Natural killer cell (primary cell): Measurements from ENCODE around the gene IGF2. TPM values are rescaled to one million over a fixed set of nuclear protein-coding genes. Genes with fewer than 3 reads are reported as not detected.
"Not testable (repeated sequence)": the region's sequence is repeated elsewhere in the genome, so short reads cannot be mapped to it uniquely, and the experiment has no call there.

Experiments
- ATAC-seq, 3 donors: fragments of 150-1000 bp in 2 of 3; fragments of 200-7000 bp in 1 of 3; cut with Tn5 transposase; 1 replicate in 1 of 3; 2 replicates in 2 of 3; pipeline ENCODE4 v1.10.0; 2021; ENCODE audit warnings: mild to moderate bottlenecking in 2 of 3, moderate library complexity in 2 of 3
- DNase-seq, 2 donors: peaks; one replicate each; pipeline versions ENCODE4 v3.0.0 to v3.0.0-alpha.2; 2013 to 2021; ENCODE audit warnings: mixed read lengths in 1 of 2
- H3K27ac ChIP-seq: one replicate; pipeline ENCODE4 v1.5.1; 2013; ENCODE audit warnings: mild to moderate bottlenecking, low read length
- H3K27me3 ChIP-seq: one replicate; pipeline ENCODE4 v1.6.1; 2013; ENCODE audit warnings: low read length; ENCODE audit not compliant: control insufficient read depth, insufficient read depth
- H3K36me3 ChIP-seq: one replicate; pipeline ENCODE4 v1.6.1; 2013; ENCODE audit warnings: low read length; ENCODE audit not compliant: control insufficient read depth, insufficient read depth
- H3K4me1 ChIP-seq: one replicate; pipeline ENCODE4 v1.6.1; 2013; ENCODE audit warnings: low read length; ENCODE audit not compliant: control insufficient read depth, insufficient read depth
- H3K4me3 ChIP-seq: one replicate; pipeline ENCODE4 v1.5.1; 2013; ENCODE audit warnings: low read length
- H3K9me3 ChIP-seq: one replicate; pipeline ENCODE4 v1.6.1; 2013; ENCODE audit warnings: low read length; ENCODE audit not compliant: control insufficient read depth, insufficient read depth
- H3K27ac Mint-ChIP-seq, 2 donors: one replicate each; pipeline ENCODE4 v1.8.0; 2022; ENCODE audit warnings: mild to moderate bottlenecking in 2 of 2, mixed read lengths in 2 of 2, moderate library complexity in 1 of 2
- H3K27me3 Mint-ChIP-seq, 2 donors: one replicate each; pipeline ENCODE4 v1.8.0; 2022; ENCODE audit warnings: low read depth in 2 of 2, mixed read lengths in 2 of 2
- H3K36me3 Mint-ChIP-seq: one replicate; pipeline ENCODE4 v1.8.0; 2022; ENCODE audit warnings: mixed read lengths
- H3K4me1 Mint-ChIP-seq, 2 donors: one replicate each; pipeline ENCODE4 v1.8.0; 2022; ENCODE audit warnings: mixed read lengths in 2 of 2
- H3K4me3 Mint-ChIP-seq: one replicate; pipeline ENCODE4 v1.8.0; 2022; ENCODE audit warnings: mild to moderate bottlenecking, moderate library complexity, mixed read lengths
- H3K9me3 Mint-ChIP-seq, 2 donors: one replicate each; pipeline ENCODE4 v1.8.0; 2022; ENCODE audit warnings: mixed read lengths in 2 of 2
- WGBS: methylation state at CpG from one replicate; pipeline ENCODE4 v1.1.7; 2013; ENCODE audit warnings: missing lambda C conversion rate; ENCODE audit not compliant: insufficient coverage; 5-methylcytosine and 5-hydroxymethylcytosine counted together
- intact Hi-C: fragments of 100-400 bp; cut with micrococcal nuclease; formaldehyde crosslinking; loops from one replicate; pipeline ENCODE4 v1.14.2; 2022
- total RNA-seq, 4 donors: library from RNA; stranded (reverse); fragments of 120-200 nt in 1 of 4; gene quantifications; one replicate each; pipeline versions ENCODE4 v1.2.3 to v1.2.4, GENCODE V29; 2013 to 2022
- TF ChIP-seq, protein P1 (sequence below): fragments of 200-600 bp; IDR thresholded peaks from one replicate; pipeline ENCODE4 v1.8.0; 2022; ENCODE audit warnings: antibody characterized with exemption

IGF2 gene
- total RNA-seq, 3 donors from 2014 or later (not counting 1 experiment from before 2014, with no cell fraction given): not detected

GRCh38 chr11:2126520-2127085 lies 12.6 kb downstream of the IGF2 start:
- H3K4me1 Mint-ChIP-seq: no peaks in the 10 kb centered on the region
- Histone ChIP-seq H3K9me3 (no peaks in the 10 kb centered on the region), H3K4me1 (no peaks in the 10 kb centered on the region), H3K27ac (no peak overlapping the region), H3K27me3 (no peaks in the 10 kb centered on the region), H3K4me3 (no peak overlapping the region), H3K36me3 (peaks cover 9% of the 10 kb centered on the region)
- TF ChIP-seq, protein P1, sequence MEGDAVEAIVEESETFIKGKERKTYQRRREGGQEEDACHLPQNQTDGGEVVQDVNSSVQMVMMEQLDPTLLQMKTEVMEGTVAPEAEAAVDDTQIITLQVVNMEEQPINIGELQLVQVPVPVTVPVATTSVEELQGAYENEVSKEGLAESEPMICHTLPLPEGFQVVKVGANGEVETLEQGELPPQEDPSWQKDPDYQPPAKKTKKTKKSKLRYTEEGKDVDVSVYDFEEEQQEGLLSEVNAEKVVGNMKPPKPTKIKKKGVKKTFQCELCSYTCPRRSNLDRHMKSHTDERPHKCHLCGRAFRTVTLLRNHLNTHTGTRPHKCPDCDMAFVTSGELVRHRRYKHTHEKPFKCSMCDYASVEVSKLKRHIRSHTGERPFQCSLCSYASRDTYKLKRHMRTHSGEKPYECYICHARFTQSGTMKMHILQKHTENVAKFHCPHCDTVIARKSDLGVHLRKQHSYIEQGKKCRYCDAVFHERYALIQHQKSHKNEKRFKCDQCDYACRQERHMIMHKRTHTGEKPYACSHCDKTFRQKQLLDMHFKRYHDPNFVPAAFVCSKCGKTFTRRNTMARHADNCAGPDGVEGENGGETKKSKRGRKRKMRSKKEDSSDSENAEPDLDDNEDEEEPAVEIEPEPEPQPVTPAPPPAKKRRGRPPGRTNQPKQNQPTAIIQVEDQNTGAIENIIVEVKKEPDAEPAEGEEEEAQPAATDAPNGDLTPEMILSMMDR: no peak
- WGBS: 87% methylated on average over 2 of the region's 2 CpGs
- no peak overlapping the region for H3K4me3 Mint-ChIP-seq
- intact Hi-C loops: no loop called here
- no peaks in the 10 kb centered on the region for H3K36me3 Mint-ChIP-seq
- H3K9me3 Mint-ChIP-seq: peaks cover 0 to 5% of the 10 kb centered on the region in 2 donors
- peaks cover 0 to 27% of the 10 kb centered on the region in 2 donors for H3K27me3 Mint-ChIP-seq
- DNase-seq (no peak), ATAC-seq (no peak)
- H3K27ac Mint-ChIP-seq: no peak overlapping the region

DNA sequence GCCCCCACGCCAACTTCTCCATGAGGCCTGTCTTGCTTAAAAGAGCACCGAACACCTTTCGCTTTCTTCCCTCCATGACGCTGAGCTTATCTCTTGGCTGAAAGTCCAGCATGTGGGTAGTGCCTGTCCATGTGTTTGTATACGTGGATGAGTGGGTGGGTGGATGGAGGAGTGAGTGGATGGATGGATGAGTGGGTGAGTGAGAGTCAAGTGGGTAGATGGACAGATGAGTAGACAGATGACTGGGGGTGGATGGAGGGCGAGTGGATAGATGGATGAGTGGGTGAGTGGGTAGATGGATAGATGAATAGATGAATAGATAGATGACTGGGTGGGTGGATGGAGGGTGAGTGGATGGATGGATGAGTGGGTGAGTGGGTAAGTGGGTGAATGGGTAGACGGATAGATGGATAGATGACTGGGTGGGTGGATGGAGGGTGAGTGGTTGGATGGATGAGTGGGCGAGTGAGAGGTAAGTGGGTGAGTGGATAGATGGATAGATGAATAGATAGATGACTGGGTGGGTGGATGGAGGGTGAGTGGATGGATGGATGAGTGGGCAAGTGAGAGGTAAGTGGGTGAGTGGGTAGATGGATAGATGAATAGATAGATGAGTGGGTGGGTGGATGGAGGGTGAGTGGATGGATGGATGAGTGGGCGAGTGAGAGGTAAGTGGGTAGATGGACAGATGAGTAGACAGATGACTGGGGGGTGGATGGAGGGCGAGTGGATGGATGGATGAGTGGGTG lies 14.3 kb downstream of the IGF2 start:
- intact Hi-C loops, H3K27ac ChIP-seq, H3K4me3 Mint-ChIP-seq, H3K4me1 Mint-ChIP-seq, H3K9me3 Mint-ChIP-seq, H3K36me3 ChIP-seq, H3K27ac Mint-ChIP-seq, H3K27me3 ChIP-seq, DNase-seq, ATAC-seq, H3K9me3 ChIP-seq, H3K4me3 ChIP-seq, H3K36me3 Mint-ChIP-seq, H3K4me1 ChIP-seq: not testable (repeated sequence)
- peaks cover 0 to 25% of the 10 kb centered on the region in 2 donors for H3K27me3 Mint-ChIP-seq
- 93% methylated on average over 8 of the region's 10 CpGs for WGBS

DNA sequence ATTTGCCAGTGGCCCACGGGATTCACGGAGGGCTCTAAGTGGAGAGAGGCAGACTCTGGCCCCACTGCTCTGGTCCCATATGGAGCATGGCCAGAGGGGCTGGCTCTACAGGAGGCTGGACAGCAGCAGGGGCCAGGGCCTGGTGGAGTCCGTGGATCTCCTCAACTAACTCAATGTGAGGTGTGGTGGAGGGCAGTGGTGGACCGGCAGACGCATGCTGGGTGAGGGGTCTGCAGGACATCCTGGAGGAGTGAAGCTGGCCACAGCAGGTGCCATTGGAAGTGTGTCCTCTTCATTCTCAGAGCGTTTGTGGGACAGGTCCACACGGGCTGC lies 15.6 kb downstream of the IGF2 start:
- ATAC-seq: peak in 1 of 3 donors; percentile 28
- Histone ChIP-seq H3K4me3 (no peak overlapping the region), H3K27ac (no peak overlapping the region), H3K4me1 (no peaks in the 10 kb centered on the region), H3K9me3 (no peaks in the 10 kb centered on the region), H3K36me3 (no peaks in the 10 kb centered on the region), H3K27me3 (no peaks in the 10 kb centered on the region)
- no peak for DNase-seq
- Mint-ChIP-seq H3K9me3 (peaks cover 0 to 5% of the 10 kb centered on the region in 2 donors), H3K27me3 (peaks cover 6 to 23% of the 10 kb centered on the region in 2 donors), H3K4me3 (no peak overlapping the region), H3K4me1 (no peaks in the 10 kb centered on the region), H3K36me3 (no peaks in the 10 kb centered on the region), H3K27ac (no peak overlapping the region)
- TF ChIP-seq, protein P1: no peak
- intact Hi-C loops: no loop called here
- WGBS: 92% methylated on average over 7 of the region's 7 CpGs

DNA sequence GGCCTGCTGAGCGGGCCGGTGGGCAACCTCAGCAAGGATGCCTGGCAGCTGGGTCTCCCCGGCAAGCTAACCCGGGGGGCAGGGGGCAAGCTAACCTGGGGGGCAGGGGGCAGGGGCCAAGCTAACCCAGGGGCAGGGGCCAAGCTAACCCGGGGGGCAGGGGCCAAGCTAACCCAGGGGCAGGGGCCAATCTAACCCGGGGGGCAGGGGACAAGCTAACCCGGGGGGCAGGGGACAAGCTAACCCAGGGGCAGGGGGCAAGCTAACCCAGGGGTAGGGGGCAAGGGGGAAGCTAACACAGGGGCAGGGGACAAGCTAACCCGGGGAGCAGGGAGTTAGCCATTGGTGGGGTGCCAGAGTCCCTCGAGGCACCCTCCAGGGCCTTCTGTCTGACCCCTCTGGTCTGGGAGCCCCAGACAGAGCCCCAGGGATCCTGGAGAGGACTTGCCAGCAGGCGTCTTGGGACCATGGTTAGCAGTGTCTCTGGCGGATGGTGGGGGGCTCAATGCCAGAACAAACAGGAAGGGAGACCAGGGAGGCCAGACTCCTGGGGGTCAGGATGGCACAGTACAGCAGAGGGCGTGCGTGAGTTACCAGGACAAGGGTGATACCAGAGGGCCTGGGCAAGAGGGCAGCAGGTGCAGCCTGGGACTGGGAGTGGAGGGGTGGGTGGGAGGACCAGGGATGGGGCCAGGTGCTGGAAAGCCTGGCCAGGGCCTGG lies 16.1 kb downstream of the IGF2 start:
- 89% methylated on average over 13 of the region's 13 CpGs for WGBS
- Mint-ChIP-seq H3K4me3 (no peak overlapping the region), H3K27ac (no peak overlapping the region), H3K36me3 (no peaks in the 10 kb centered on the region), H3K9me3 (peaks cover 0 to 5% of the 10 kb centered on the region in 2 donors), H3K27me3 (peaks cover 11 to 23% of the 10 kb centered on the region in 2 donors), H3K4me1 (no peaks in the 10 kb centered on the region)
- no peaks in the 10 kb centered on the region for H3K4me1 ChIP-seq
- ATAC-seq (peak in 1 of 3 donors; percentile 3), DNase-seq (no peak)
- intact Hi-C loops: no loop called here
- no peaks in the 10 kb centered on the region for H3K36me3 ChIP-seq
- H3K4me3 ChIP-seq: no peak overlapping the region
- TF ChIP-seq, protein P1: no peak
- no peaks in the 10 kb centered on the region for H3K27me3 ChIP-seq
- H3K27ac ChIP-seq: no peak overlapping the region
- H3K9me3 ChIP-seq: no peaks in the 10 kb centered on the region
